ENCODE results near the gene POGZ.

GRCh38 chr1:151401125-151401788 is 58.0 kb downstream of the POGZ start:
- TF ChIP-seq CTCF (IDR thresholded peaks at IDR 0.05) (no peak), POLR2A (IDR thresholded peaks at IDR 0.05) (no peak)
